Fibroblast of lung (primary cell): ENCODE data around the gene FAM117B. TPM values are rescaled to one million over a fixed set of nuclear protein-coding genes. Genes with fewer than 3 reads are reported as not detected.
A peak's percentile ranks its signal among the peaks of the same experiment; 100 is the strongest.
"Not testable (repeated sequence)": the region's sequence is repeated elsewhere in the genome, so short reads cannot be mapped to it uniquely, and the experiment has no call there.

Experiments
- DNase-seq, 2 donors: peaks; one replicate each; pipeline versions ENCODE4 v3.0.0 to v3.0.0-alpha.2; 2010; ENCODE audit warnings: low read depth in 2 of 2
- H2AFZ ChIP-seq: 2 replicates; pipeline ENCODE4 v1.5.1; 2012; ENCODE audit warnings: low read length, control low read depth, inconsistent platforms
- H3K27ac ChIP-seq: 2 replicates; pipeline ENCODE4 v1.5.1; 2011; ENCODE audit warnings: low read length, control low read depth; ENCODE audit not compliant: insufficient read depth
- H3K27me3 ChIP-seq: 2 replicates; pipeline ENCODE4 v1.5.1; 2011; ENCODE audit warnings: mild to moderate bottlenecking, low read length; ENCODE audit not compliant: control insufficient read depth, insufficient read depth
- H3K36me3 ChIP-seq: 2 replicates; pipeline ENCODE4 v1.5.1; 2011; ENCODE audit warnings: low read length; ENCODE audit not compliant: control insufficient read depth, insufficient read depth
- H3K4me1 ChIP-seq: 2 replicates; pipeline ENCODE4 v1.5.1; 2011; ENCODE audit warnings: low read length; ENCODE audit not compliant: control insufficient read depth, insufficient read depth; ENCODE audit errors: extremely low read depth
- H3K4me2 ChIP-seq: 2 replicates; pipeline ENCODE4 v1.5.1; 2011; ENCODE audit warnings: low read length, control low read depth; ENCODE audit not compliant: insufficient read depth; ENCODE audit errors: extremely low read depth
- H3K4me3 ChIP-seq, 4 experiments: fragments of 200-600 bp in 1 of 4; sonication (generic) in 1 of 4; replicated peaks in 1 of 4; 2 replicates each; pipeline ENCODE4 v1.5.1; 2011 to 2016; ENCODE audit warnings: low read length in 4 of 4, low read depth in 3 of 4, mild to moderate bottlenecking in 3 of 4, control low read depth in 2 of 4, inconsistent platforms in 1 of 4, mixed read lengths in 1 of 4; ENCODE audit not compliant: insufficient read depth in 1 of 4; ENCODE audit errors: control extremely low read depth in 1 of 4
- H3K79me2 ChIP-seq: 2 replicates; pipeline ENCODE4 v1.5.1; 2012; ENCODE audit warnings: mild to moderate bottlenecking, low read length, inconsistent platforms; ENCODE audit not compliant: control insufficient read depth, insufficient read depth
- H3K9ac ChIP-seq: 2 replicates; pipeline ENCODE4 v1.5.1; 2011; ENCODE audit warnings: mild to moderate bottlenecking, low read length, control low read depth; ENCODE audit not compliant: insufficient read depth
- H3K9me3 ChIP-seq: 2 replicates; pipeline ENCODE4 v1.5.1; 2012; ENCODE audit warnings: low read depth, low read length; ENCODE audit not compliant: control insufficient read depth, insufficient read depth
- H4K20me1 ChIP-seq: 2 replicates; pipeline ENCODE4 v1.5.1; 2011; ENCODE audit warnings: low read length; ENCODE audit not compliant: control insufficient read depth, insufficient read depth; ENCODE audit errors: extremely low read depth
- EZH2 ChIP-seq: IDR thresholded peaks from 2 replicates; pipeline ENCODE4 v1.5.1; 2012; ENCODE audit warnings: low read length, control low read depth, mild to moderate bottlenecking; ENCODE audit errors: missing control alignments
- polyA plus RNA-seq, 2 donors: library from polyadenylated mRNA; depleted of rRNA in 1 of 2; stranded (reverse) in 1 of 2; unstranded in 1 of 2; fragments of >200 nt; gene quantifications; 2 replicates each; pipeline ENCODE4 v1.2.1, GENCODE V29; 2011 to 2012; ENCODE audit warnings: missing spikeins in 1 of 2
- total RNA-seq: library from RNA; depleted of rRNA; stranded (reverse); fragments of >200 nt; gene quantifications from 2 replicates; pipeline ENCODE4 v1.2.1, GENCODE V29; 2014
- TF ChIP-seq, protein P1 (sequence below), 2 donors: IDR thresholded peaks in 1 of 2; conservative IDR thresholded peaks in 1 of 2; 1 replicate in 1 of 2; 2 replicates in 1 of 2; pipeline ENCODE4 v1.5.1; 2011 to 2012; ENCODE audit warnings: low read length in 2 of 2, control low read depth in 1 of 2, inconsistent platforms in 1 of 2, low read depth in 1 of 2, mild to moderate bottlenecking in 1 of 2

Gene FAM117B
- total and polyA plus RNA-seq, 2 donors (not counting 1 experiment from before 2014, with no cell fraction given): 0.73 to 1.8 TPM

DNA sequence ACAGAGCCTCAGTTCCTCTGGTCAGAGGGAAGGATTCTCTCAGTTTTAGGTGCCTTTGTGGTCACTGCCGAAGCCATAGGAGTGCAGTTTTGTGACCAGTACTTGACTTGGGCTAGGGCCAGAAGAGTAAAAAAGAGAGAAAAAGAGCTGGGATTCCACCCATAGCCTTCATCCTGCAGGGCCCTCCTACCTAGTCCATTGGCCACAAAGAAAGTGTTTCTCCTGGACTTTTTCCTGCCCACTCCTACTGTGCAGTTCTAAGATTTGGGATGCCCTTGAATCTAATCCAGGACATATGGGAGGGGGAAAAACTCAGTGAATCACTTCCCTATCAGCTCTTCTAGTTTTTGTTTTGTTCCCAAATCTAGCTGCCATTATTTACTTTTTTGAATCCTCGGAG is 26.0 kb downstream of the FAM117B start:
- Histone ChIP-seq H3K36me3 (no peaks in the 10 kb centered on the region), H2AFZ (no peak overlapping the region), H3K79me2 (no peaks in the 10 kb centered on the region), H3K9ac (no peak overlapping the region), H3K4me3 (no peak overlapping the region), H3K9me3 (no peaks in the 10 kb centered on the region), H4K20me1 (no peaks in the 10 kb centered on the region), H3K4me2 (no peak overlapping the region), H3K27me3 (no peaks in the 10 kb centered on the region), H3K4me1 (no peaks in the 10 kb centered on the region), H3K27ac (no peak overlapping the region)
- TF ChIP-seq EZH2: no peak
- TF ChIP-seq, protein P1, sequence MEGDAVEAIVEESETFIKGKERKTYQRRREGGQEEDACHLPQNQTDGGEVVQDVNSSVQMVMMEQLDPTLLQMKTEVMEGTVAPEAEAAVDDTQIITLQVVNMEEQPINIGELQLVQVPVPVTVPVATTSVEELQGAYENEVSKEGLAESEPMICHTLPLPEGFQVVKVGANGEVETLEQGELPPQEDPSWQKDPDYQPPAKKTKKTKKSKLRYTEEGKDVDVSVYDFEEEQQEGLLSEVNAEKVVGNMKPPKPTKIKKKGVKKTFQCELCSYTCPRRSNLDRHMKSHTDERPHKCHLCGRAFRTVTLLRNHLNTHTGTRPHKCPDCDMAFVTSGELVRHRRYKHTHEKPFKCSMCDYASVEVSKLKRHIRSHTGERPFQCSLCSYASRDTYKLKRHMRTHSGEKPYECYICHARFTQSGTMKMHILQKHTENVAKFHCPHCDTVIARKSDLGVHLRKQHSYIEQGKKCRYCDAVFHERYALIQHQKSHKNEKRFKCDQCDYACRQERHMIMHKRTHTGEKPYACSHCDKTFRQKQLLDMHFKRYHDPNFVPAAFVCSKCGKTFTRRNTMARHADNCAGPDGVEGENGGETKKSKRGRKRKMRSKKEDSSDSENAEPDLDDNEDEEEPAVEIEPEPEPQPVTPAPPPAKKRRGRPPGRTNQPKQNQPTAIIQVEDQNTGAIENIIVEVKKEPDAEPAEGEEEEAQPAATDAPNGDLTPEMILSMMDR (conservative IDR thresholded peaks at IDR 0.05 in 1 of 2, IDR thresholded peaks at IDR 0.05 in 1 of 2; ENCODE audit: low read depth in 1 of 2, low read length in 2 of 2): no peak
- DNase-seq: no peak

DNA sequence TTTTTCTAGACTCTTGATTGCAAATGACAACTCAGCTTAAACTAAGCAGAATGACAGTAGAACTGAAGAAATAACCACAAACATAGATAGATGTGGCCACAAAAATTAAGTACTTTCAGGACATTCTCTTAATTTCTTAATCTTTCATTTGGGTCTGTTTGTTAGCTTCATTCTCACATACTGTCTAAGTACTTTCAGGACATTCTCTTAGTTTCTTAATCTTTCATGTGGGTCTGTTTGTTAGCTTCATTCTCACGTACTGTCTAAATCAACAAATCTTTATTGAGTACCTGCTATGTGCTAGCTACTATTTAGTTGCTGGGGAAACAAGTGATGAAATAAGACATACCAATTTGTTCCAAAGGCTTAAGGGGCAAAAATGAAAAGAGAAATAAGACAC is 35.1 kb downstream of the FAM117B start:
- no peaks in the 10 kb centered on the region for H3K36me3 ChIP-seq
- H3K27ac ChIP-seq: no peak overlapping the region
- no peaks in the 10 kb centered on the region for H4K20me1 ChIP-seq
- no peak overlapping the region for H3K4me3 ChIP-seq
- no peak for DNase-seq
- no peak overlapping the region for H3K4me2 ChIP-seq
- no peaks in the 10 kb centered on the region for H3K79me2 ChIP-seq
- no peaks in the 10 kb centered on the region for H3K27me3 ChIP-seq
- H3K9ac ChIP-seq: no peak overlapping the region
- no peak for TF ChIP-seq EZH2
- TF ChIP-seq, protein P1 (conservative IDR thresholded peaks at IDR 0.05 in 1 of 2, IDR thresholded peaks at IDR 0.05 in 1 of 2; ENCODE audit: low read depth in 1 of 2, low read length in 2 of 2): no peak
- no peaks in the 10 kb centered on the region for H3K4me1 ChIP-seq
- H3K9me3 ChIP-seq: no peaks in the 10 kb centered on the region
- H2AFZ ChIP-seq: no peak overlapping the region

DNA sequence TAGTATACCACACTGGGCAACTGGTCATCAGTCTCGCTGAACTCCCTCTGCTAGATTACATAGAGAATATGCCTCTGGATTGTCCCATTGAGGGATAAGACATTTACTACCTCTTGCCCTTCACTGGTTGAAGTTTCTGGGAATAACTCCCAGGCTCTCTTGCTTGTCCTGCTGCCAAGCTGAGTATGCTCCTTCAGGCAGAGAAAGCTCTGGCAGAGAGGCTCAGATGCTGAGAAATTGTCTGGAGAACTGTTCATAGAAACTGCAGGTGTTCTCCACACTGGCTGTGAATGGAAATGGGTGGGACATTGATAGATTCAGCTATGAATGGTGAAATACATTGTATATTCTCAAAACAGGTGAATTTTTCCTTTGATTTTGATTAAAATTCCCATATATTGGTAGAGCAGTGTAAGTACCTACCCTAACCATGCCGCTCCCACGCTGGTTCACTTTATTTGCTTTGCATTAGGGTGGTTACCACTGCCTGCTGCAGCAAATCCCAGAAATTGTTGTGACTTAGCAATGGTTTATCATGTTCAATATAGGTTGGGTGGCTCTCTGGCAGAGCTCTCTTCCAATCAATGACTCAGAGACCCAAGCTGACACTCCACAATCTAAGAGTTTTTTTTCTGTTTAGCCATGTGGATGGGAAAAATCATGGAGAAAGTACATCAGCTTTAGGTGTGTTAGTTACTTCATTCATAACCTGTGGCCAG is 36.7 kb downstream of the FAM117B start:
- Histone ChIP-seq H3K9ac (no peak overlapping the region), H3K36me3 (no peaks in the 10 kb centered on the region), H3K27ac (no peak overlapping the region), H3K4me2 (no peak overlapping the region), H3K79me2 (no peaks in the 10 kb centered on the region), H2AFZ (no peak overlapping the region), H3K9me3 (no peaks in the 10 kb centered on the region), H3K4me3 (no peak overlapping the region), H3K4me1 (no peaks in the 10 kb centered on the region), H3K27me3 (no peaks in the 10 kb centered on the region), H4K20me1 (no peaks in the 10 kb centered on the region)
- TF ChIP-seq EZH2: no peak
- TF ChIP-seq, protein P1 (conservative IDR thresholded peaks at IDR 0.05 in 1 of 2, IDR thresholded peaks at IDR 0.05 in 1 of 2; ENCODE audit: low read depth in 1 of 2, low read length in 2 of 2): no peak
- peak in 1 of 2 donors; percentile 14 for DNase-seq

DNA sequence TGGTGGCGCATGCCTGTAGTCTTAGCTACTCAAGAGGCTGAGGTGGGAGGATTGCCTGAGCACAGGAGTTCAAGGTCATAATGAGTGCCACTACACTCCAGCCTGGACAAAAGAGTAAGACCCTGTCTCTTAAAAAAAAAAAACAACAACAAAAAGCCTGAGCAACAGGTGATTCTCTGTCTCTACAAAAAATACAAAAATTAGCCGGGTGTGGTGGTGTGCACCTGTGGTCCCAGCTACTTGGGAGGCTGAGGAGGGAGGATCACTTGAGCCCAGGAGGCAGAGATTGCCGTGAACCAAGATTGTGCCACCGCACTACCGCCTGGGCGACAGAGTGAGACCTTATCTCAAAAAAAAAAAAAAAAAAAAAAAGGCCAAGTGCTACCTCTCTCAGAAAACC is 40.3 kb downstream of the FAM117B start:
- H3K36me3 ChIP-seq, H3K9me3 ChIP-seq, H3K9ac ChIP-seq, H2AFZ ChIP-seq, H3K4me3 ChIP-seq, H3K27me3 ChIP-seq, H4K20me1 ChIP-seq, H3K4me2 ChIP-seq, H3K27ac ChIP-seq, DNase-seq, H3K4me1 ChIP-seq, H3K79me2 ChIP-seq: not testable (repeated sequence)
